Vagina (tissue), 2 donors: ENCODE results near the gene APCDD1L. TPM values are rescaled to one million over a fixed set of nuclear protein-coding genes. Genes with fewer than 3 reads are reported as not detected.
A peak's percentile ranks its signal among the peaks of the same experiment; 100 is the strongest.

Experiments used
- DNase-seq, 2 donors: peaks; one replicate each; pipeline ENCODE4 v3.0.0-alpha.2; 2017; ENCODE audit errors: extremely low spot score in 2 of 2
- H3K27ac ChIP-seq: fragments of 200-600 bp; sonication (generic); one replicate; pipeline ENCODE4 v1.5.1; 2019
- H3K27me3 ChIP-seq: fragments of 200-600 bp; sonication (generic); one replicate; pipeline ENCODE4 v1.5.1; 2019
- H3K36me3 ChIP-seq, 2 donors: fragments of 200-600 bp; sonication (generic); one replicate each; pipeline ENCODE4 v1.5.1; 2017 to 2019
- H3K4me1 ChIP-seq: fragments of 200-600 bp; sonication (generic); one replicate; pipeline ENCODE4 v1.5.1; 2019
- H3K4me3 ChIP-seq, 2 donors: fragments of 200-600 bp; sonication (generic); 1 replicate in 1 of 2; 2 replicates in 1 of 2; pipeline ENCODE4 v1.5.1; 2016 to 2019
- H3K9me3 ChIP-seq: fragments of 200-600 bp; sonication (generic); one replicate; pipeline ENCODE4 v1.5.1; 2019
- POLR2A ChIP-seq, 2 donors: fragments of 450-650 bp; IDR thresholded peaks; one replicate each; pipeline ENCODE4 v1.6.1; 2017; ENCODE audit warnings: antibody characterized with exemption in 2 of 2, mild to moderate bottlenecking in 2 of 2, moderate library complexity in 2 of 2
- POLR2AphosphoS5 ChIP-seq, 2 donors: sonication (generic); formaldehyde crosslinking; IDR thresholded peaks; one replicate each; pipeline ENCODE4 v1.9.0; 2017; ENCODE audit warnings: antibody characterized with exemption in 2 of 2, mild to moderate bottlenecking in 2 of 2, low read depth in 1 of 2; ENCODE audit not compliant: insufficient read depth in 1 of 2
- intact Hi-C: fragments of 100-400 bp; cut with DNase I; formaldehyde crosslinking; loops from one replicate; pipeline ENCODE4 v1.15.1; 2023
- total RNA-seq: library from RNA; depleted of rRNA; stranded (reverse); fragments of >200 nt; gene quantifications from one replicate; pipeline ENCODE4 v1.2.3, GENCODE V29; 2016
- TF ChIP-seq, protein P1 (sequence below), 3 experiments: fragments of 450-650 bp in 2 of 3; fragments of 200-600 bp in 1 of 3; sonication (generic) in 1 of 3; IDR thresholded peaks; one replicate each; pipeline ENCODE4 v1.5.1; 2017 to 2019; ENCODE audit warnings: antibody characterized with exemption in 3 of 3, mild to moderate bottlenecking in 2 of 3, moderate library complexity in 2 of 3

Gene APCDD1L
- total RNA-seq, 1 donor from 2014 or later, result 0.98 TPM

DNA sequence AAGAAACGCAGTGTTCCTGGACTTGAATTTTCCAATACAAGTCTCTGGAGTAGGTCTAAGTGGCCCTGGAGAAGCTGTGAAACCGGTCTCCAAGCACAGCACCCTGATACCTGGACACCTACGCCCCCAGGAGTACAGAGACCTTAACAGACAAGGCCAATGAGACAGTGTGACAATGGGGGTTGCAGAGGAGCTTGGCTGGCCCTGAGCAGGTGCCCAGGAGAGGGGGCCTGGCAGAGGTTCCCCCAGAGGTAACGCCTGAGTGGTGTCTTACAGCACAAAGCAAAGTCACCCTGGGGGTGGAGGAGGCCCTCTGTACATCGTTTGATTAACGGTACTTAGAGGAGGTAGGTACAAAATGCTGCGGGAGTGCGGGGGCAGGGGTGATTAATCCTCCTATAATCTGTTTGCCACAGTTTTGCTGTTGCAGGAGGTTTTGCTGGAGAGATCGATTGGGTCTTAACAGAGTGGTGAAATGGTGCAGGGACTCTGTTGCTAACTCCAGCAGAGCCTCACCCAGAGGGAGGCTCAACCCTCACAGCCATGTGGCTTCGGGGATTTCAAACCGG, 37.3 kb upstream of the APCDD1L start:
- no peak overlapping the region for H3K4me3 ChIP-seq
- intact Hi-C loops, result loop anchor here (10.0 kb wide), 1 partner anchor 58 kb away; no protein-coding TSS in a partner anchor
- TF ChIP-seq, protein P1, sequence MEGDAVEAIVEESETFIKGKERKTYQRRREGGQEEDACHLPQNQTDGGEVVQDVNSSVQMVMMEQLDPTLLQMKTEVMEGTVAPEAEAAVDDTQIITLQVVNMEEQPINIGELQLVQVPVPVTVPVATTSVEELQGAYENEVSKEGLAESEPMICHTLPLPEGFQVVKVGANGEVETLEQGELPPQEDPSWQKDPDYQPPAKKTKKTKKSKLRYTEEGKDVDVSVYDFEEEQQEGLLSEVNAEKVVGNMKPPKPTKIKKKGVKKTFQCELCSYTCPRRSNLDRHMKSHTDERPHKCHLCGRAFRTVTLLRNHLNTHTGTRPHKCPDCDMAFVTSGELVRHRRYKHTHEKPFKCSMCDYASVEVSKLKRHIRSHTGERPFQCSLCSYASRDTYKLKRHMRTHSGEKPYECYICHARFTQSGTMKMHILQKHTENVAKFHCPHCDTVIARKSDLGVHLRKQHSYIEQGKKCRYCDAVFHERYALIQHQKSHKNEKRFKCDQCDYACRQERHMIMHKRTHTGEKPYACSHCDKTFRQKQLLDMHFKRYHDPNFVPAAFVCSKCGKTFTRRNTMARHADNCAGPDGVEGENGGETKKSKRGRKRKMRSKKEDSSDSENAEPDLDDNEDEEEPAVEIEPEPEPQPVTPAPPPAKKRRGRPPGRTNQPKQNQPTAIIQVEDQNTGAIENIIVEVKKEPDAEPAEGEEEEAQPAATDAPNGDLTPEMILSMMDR (IDR thresholded peaks at IDR 0.05), result no peak
- TF ChIP-seq POLR2A (IDR thresholded peaks at IDR 0.05) (no peak), POLR2AphosphoS5 (IDR thresholded peaks at IDR 0.05; ENCODE audit: insufficient read depth in 1 of 2, low read depth in 1 of 2) (no peak)
- no peaks in the 10 kb centered on the region for H3K27me3 ChIP-seq
- no peaks in the 10 kb centered on the region for H3K9me3 ChIP-seq
- no peaks in the 10 kb centered on the region for H3K36me3 ChIP-seq
- H3K27ac ChIP-seq, result no peak overlapping the region
- DNase-seq, result peak; percentile 37 to 62
- peaks cover 19% of the 10 kb centered on the region for H3K4me1 ChIP-seq

DNA sequence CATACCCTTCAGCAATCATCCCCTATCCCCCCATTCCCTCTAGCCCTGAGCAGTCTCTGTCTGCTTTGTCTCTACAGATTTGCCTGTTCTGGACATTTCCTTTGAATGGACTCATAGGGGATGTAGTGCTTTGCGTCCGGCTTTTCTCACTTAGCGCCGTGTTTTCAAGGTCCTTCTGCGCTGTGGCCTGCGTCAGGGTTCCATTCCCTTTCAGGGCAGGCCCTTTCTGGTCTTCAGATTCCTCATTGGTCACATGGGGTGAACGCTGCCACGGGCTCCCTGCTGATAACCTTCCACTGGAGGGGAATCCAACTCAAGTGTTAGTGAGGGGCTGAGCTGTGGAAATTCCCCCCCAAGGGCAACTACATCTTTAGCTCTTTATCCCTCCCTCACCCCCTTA, 36.4 kb upstream of the APCDD1L start:
- H3K27me3 ChIP-seq, result no peaks in the 10 kb centered on the region
- peak; percentile 34 to 40 for DNase-seq
- H3K27ac ChIP-seq, result no peak overlapping the region
- intact Hi-C loops, result loop anchor here (10.0 kb wide), 1 partner anchor 57 kb away; no protein-coding TSS in a partner anchor
- no peak overlapping the region for H3K4me3 ChIP-seq
- H3K36me3 ChIP-seq, result no peaks in the 10 kb centered on the region
- H3K9me3 ChIP-seq, result no peaks in the 10 kb centered on the region
- peaks cover 19% of the 10 kb centered on the region for H3K4me1 ChIP-seq
- no peak for TF ChIP-seq POLR2A (IDR thresholded peaks at IDR 0.05)

DNA sequence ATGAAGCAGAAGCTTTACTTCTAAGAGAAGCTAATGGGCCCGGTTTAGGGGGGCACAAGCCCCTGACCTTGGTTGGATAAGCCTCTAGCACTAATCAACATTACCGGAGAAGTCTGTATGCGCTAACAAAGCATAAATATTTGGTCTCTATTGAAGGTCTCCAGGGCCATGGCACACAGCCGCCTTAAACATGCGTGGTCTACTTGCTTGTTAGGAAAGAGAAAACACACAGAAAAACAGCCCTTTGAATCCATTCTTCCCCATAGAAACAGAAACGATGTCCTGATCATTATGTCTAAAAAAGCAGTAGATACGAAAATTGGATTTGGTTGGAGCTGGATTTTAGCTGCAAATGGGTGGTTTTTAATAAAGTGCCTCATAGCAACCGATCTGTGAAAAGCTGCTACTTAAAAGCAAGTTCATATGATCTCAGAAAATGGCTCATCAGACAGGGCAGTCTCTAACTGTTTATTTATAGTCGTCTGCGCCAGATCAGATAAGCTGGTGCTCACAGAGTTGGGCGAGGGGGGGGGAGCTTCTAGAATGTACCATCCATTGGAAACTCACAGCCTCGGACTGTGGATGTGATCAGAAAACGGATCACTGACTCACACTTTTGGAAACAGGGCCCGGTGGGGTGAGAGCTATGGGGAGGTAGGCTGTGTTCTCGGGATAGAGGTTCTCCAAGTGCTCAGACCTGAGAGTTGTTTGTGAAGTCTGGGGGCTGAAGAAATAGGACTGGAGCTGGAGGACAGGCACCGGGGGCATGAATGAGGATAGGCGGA, 35.3 kb upstream of the APCDD1L start:
- TF ChIP-seq POLR2A (IDR thresholded peaks at IDR 0.05) (no peak), POLR2AphosphoS5 (IDR thresholded peaks at IDR 0.05; ENCODE audit: insufficient read depth in 1 of 2, low read depth in 1 of 2) (no peak)
- TF ChIP-seq, protein P1 (IDR thresholded peaks at IDR 0.05), result no peak
- intact Hi-C loops, result loop anchor here (10.0 kb wide), 1 partner anchor 56 kb away; no protein-coding TSS in a partner anchor

DNA sequence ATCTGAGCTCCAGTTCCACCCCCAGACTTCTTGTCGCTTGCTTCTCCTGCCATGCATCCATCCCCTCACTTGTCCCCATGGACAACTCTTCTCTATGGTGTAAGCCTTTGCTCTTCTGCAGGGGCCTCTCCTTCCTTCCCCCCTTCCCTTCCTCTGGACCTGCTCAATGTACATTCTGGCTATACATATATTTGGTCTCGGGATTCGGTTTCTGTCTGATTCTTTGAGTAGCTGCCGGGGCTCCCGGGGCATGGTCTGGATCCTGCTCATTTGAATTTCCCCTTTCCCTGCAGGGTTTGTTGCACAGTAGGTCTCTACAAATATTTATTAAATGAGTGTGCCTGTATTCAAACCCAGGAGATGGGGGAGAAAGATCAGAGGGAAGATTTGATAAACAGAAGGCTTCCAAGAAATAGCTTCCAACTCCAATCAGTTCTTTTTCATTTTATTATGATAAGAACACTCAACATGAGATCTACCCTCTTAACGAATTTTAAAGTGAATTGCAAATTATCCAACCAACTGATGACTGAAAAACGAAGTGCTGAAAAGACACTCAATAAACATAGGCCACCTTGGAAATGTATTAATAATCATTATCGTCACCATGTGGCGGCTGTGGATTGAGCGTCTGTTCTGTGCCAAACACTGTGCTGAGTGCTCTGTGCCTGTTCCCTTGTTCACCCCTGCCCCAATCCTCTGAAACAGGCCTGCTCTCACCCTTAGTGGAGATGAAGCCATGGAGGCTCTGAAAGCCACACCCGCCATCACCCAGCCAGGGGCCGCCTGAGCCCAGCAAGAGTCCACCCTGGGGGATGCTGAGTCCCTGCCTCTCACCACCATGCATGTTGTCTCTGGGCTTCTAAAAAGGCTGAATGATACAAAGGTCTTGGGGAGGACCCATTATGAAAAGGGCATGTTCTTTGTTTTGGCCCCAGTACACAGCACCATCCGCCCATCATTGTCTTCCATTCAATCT, 34.3 kb upstream of the APCDD1L start:
- peak; percentile 56 to 88 for DNase-seq
- no peak for TF ChIP-seq POLR2A (IDR thresholded peaks at IDR 0.05)
- TF ChIP-seq POLR2AphosphoS5 (IDR thresholded peaks at IDR 0.05; ENCODE audit: insufficient read depth in 1 of 2, low read depth in 1 of 2), result no peak
- TF ChIP-seq, protein P1 (IDR thresholded peaks at IDR 0.05), result no peak
- no peaks in the 10 kb centered on the region for H3K36me3 ChIP-seq
- no peaks in the 10 kb centered on the region for H3K27me3 ChIP-seq
- peaks cover 19% of the 10 kb centered on the region for H3K4me1 ChIP-seq
- H3K9me3 ChIP-seq, result no peaks in the 10 kb centered on the region
- H3K27ac ChIP-seq, result no peak overlapping the region
- intact Hi-C loops, result loop anchor here (10.0 kb wide), 1 partner anchor 55 kb away; no protein-coding TSS in a partner anchor
- no peak overlapping the region for H3K4me3 ChIP-seq

More for the DNA sequence above, 35.3 kb upstream of the APCDD1L start:
- H3K4me1 ChIP-seq, result peaks cover 19% of the 10 kb centered on the region
- no peak overlapping the region for H3K27ac ChIP-seq
- DNase-seq, result peak; percentile 65 to 79
- no peak overlapping the region for H3K4me3 ChIP-seq
- H3K36me3 ChIP-seq, result no peaks in the 10 kb centered on the region
- H3K9me3 ChIP-seq, result no peaks in the 10 kb centered on the region
- no peaks in the 10 kb centered on the region for H3K27me3 ChIP-seq
